ENCODE results near the gene EIF1AX.
"Not testable (repeated sequence)": the region's sequence is repeated elsewhere in the genome, so short reads cannot be mapped to it uniquely, and the experiment has no call there.

EIF1AX gene

GRCh38 chrX:20141281-20142220 is at the start of gene EIF1AX:
Gene EIF1AX, minus strand, starts transcription at chrX:20141838. Its CDS starts 198 bp downstream, at chrX:20141640.
- DNase-seq (ENCODE audit: low read depth in 2 of 2, low spot score in 1 of 2), result peak; percentile 85 to 98

DNA sequence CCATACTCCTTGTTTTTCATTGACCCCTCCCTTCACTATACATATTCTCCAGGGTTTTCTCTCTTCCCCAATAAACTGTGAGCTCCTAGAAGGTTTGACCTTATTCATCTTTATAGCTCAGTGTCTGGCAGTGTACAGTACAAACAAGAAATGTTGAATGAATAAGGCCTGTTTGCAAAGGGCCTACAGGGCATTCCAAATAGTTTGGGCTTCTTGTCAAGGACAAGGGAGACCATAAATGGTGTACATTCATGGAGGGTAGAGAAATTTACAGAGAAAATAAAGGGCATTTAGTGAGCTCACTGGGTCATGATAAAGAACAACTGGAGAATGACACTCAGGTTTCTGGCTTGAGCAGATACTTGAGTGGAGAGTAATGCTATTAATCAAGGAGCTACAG is 47.5 kb upstream of the EIF1AX start:
- no peak for DNase-seq (ENCODE audit: low read depth in 2 of 2, low spot score in 1 of 2)

GRCh38 chrX:20181598-20182329 is 40.1 kb upstream of the EIF1AX start:
- no peak for DNase-seq (ENCODE audit: low read depth in 2 of 2, low spot score in 1 of 2)

GRCh38 chrX:20177093-20177492 is 35.5 kb upstream of the EIF1AX start:
- DNase-seq (ENCODE audit: low read depth in 2 of 2, low spot score in 1 of 2), result no peak

DNA sequence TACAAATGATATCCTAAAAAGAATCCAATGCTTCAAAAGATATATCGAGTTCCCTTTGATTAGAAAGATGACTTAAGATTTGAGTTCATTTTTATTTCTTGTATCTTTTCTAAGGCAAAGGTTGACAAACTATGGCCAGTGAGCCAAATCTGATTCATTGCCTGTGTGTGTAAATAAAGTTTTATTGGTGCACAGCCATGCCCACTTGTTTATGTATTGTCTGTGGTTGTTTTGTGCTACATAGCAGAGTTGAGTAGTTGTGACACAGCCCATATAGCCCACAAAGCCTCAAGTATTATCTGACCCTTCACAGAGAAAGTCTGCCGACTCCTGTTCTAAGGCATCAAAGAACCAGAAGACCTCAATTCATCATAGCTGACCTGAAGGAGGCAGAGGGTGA is 32.2 kb upstream of the EIF1AX start:
- DNase-seq (ENCODE audit: low read depth in 2 of 2, low spot score in 1 of 2), result no peak

DNA sequence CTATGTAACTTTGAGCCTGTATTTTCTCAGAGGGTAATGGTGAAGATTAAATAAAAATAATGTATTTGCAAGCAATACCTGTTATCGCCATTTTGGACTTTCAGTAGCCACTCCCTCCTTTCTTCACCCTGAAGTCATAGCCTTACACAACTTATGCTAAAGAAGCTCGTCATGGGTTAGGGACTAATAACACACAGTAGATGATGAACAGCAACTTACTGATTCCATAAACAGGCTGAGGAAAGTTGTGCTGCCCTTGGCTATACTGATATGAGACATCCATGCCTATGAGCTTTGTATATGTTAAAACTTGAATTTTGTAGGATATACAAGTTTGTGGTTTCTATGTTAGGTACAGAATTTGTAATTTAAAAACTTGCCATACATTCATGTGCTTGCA is 31.7 kb upstream of the EIF1AX start:
- no peak for DNase-seq (ENCODE audit: low read depth in 2 of 2, low spot score in 1 of 2)

DNA sequence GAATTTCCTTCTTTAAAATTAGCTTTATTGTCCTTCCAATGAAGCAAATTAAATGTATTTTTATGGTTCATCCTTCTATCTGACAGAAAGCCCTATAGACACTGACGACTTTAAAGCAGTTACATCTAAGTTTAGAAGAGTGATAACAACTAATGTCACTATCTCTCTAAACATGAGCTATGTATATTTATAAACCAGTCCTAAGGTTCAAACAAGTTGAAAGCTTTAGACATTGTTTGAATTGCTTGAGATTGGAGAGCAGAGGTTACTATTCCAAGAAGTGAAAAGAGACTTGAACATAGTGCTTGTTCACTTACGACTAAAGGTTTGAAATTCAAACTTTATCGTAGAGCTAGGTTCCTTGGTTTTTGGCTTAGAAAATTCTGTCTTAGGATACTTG is 30.2 kb upstream of the EIF1AX start:
- DNase-seq (ENCODE audit: low read depth in 2 of 2, low spot score in 1 of 2), result no peak

GRCh38 chrX:20162516-20162915 is 20.9 kb upstream of the EIF1AX start:
- DNase-seq (ENCODE audit: low read depth in 2 of 2, low spot score in 1 of 2), result not testable (repeated sequence)

- no peak for DNase-seq (ENCODE audit: low read depth in 2 of 2, low spot score in 1 of 2)
These were observed 18.3 kb upstream of the EIF1AX start for GRCh38 chrX:20159797-20160385.

GRCh38 chrX:20151689-20152088 is 10.1 kb upstream of the EIF1AX start:
- DNase-seq (ENCODE audit: low read depth in 2 of 2, low spot score in 1 of 2), result no peak

DNA sequence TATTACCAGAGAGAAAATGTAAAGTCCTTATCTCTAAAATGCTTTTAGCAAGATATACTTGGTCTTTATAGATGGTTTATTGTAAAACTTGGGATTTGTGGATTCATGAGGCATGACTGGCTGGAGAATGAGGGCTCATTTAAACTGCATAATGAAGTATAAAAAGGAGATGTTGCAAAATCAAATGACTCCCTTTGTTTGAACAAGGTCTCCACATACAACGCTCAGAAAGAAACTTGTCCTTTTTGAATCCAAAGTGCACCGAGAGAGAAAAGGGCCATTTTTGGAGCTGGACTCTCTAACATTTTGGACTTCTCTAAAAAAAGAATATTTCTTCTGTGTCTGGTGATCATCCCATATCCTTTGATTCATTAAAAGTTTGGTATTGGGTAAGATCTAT is 7.7 kb upstream of the EIF1AX start:
- no peak for DNase-seq (ENCODE audit: low read depth in 2 of 2, low spot score in 1 of 2)

DNA sequence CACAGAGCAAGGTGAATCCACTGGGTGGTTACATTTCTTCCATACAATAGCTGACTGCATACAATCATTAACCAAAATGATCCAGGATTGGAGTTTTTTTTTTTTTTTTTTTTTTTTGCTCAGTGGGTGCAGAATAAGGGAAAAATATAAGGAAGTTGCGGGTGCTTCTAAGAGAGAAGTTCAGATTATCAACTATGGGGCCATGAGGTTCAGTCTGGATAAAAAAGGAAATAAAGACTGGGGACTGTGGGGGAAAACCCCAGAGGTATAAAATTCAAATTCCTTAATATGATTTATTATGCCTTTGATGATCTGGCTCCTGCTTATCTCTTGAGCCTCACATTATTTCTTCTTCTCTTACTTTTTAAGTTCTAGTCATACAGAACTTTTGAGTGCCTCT is 5.9 kb upstream of the EIF1AX start:
- no peak for DNase-seq (ENCODE audit: low read depth in 2 of 2, low spot score in 1 of 2)

GRCh38 chrX:20144491-20144890 is 2.9 kb upstream of the EIF1AX start:
- DNase-seq (ENCODE audit: low read depth in 2 of 2, low spot score in 1 of 2), result no peak

- DNase-seq (ENCODE audit: low read depth in 2 of 2, low spot score in 1 of 2), result no peak
These were observed 1.9 kb upstream of the EIF1AX start for GRCh38 chrX:20143561-20143960.

- no peak for DNase-seq (ENCODE audit: low read depth in 2 of 2, low spot score in 1 of 2)
These were observed 1.5 kb upstream of the EIF1AX start for GRCh38 chrX:20143111-20143510.

DNA sequence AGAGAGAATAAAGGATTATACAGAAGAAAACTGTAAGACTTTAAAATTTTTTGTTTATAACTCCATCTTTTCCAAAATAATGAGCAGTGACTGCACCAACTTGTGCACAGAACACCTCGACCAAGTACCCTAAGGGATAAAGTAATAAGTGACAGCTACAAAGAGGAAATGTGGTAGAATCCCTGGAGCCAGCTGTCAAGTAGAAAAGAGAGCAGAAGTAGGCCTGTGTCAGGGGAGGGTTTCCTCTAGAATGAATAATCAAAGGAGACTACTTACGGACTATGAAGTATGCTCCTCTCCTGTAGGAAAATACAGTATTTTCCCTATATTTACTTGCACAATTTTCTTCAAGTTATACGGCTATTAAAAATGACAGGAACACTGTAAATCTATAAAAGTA is 1.2 kb downstream of the EIF1AX start:
- DNase-seq (ENCODE audit: low read depth in 2 of 2, low spot score in 1 of 2), result no peak

- no peak for DNase-seq (ENCODE audit: low read depth in 2 of 2, low spot score in 1 of 2)
These were observed 1.7 kb downstream of the EIF1AX start for GRCh38 chrX:20139966-20140365.

DNA sequence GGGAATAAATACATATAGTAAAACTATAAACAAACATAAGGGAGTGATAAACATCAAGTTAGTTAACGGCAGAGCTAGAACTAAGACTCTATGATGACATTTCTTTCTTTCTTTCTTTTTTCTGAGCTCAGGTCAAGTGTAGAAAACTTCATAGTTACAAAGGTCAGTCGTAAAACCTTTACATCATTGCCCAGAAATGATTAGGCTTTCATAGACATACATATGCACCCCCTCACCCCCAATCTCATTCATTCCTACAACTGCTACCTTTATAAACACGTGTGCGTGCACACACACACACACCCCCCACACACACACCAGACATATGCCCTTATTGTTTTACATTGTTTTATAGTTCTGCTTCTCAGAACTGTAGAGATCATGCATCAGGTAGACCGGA is 5.7 kb downstream of the EIF1AX start:
- DNase-seq (ENCODE audit: low read depth in 2 of 2, low spot score in 1 of 2), result no peak

DNA sequence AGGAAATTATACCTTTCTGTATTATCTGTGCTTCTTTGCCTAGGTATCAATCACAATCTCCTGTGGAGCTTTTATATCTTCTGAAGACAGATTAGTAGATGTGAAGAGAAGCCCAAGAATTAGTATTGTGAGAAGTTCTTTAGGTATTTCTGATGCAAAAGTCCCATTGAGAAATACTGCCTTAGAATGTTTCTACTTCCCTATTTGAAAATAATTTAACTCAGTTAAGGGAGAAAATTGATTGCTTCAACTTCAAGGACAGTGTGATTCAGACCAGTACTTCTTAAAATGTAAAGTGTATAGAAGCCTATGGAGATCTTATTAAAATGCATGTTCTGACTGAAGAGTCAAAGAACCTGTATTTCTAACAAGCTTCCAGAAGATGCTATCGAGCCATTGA is 9.0 kb downstream of the EIF1AX start:
- DNase-seq (ENCODE audit: low read depth in 2 of 2, low spot score in 1 of 2), result no peak

DNA sequence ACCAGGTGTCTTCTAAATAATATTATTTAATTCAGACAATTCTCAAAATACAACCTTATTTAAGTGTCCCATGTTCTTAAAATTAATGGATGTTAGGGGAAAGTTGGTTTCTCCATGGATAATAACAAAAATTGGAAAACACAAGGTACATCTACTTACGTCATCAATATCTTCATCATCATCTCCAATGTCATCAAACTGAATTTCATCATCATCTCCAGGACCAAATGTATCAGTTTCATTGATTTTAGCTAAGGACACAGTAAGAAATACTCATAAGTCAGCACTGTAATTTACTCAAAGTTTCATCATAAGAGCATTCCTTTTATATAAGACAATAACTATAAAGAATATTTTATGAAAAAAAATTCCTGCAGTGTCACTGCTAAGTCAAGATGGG is 11.3 kb downstream of the EIF1AX start:
- no peak for DNase-seq (ENCODE audit: low read depth in 2 of 2, low spot score in 1 of 2)

DNA sequence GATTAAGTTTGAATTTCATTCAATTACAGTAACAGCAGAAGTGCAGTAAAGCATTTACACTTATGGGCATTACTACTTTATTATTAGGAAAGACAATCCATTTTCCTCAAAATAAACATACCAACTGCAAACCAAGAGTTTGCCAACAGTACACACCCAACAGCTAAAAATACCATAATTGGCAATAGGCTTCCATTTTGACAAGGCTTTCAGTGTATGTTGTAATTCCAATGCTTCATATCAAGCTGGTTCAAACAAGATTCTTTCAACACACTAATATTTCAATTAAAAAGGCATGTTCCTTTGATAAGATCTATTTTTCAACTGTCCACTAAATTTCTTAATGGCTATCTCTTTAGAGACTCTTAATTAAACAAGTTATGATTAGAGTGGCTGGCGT is 12.1 kb downstream of the EIF1AX start:
- no peak for DNase-seq (ENCODE audit: low read depth in 2 of 2, low spot score in 1 of 2)

DNA sequence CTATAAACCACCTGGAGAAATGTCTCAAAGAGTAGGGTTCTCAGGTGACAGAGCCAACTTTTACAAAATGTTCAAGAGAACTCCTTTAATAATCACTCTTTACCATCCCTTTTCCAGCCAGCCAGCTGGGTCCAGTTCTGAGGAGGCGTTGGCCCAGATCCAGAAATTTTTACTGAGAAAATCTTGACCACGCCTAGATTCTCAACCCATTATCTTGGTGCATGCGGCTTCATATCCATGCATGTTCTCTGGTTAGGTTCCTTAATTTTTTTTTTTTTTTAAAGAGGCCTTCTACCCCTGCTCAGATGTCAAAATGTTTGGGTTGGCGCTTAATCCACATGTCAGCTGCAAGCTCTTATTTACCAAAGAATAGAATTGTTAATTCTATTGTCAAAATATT is 13.0 kb downstream of the EIF1AX start:
- no peak for DNase-seq (ENCODE audit: low read depth in 2 of 2, low spot score in 1 of 2)
